Globus pallidus (tissue), 1 donor: Measurements from ENCODE around the gene MAPK1IP1L.
"Not testable (repeated sequence)": the region's sequence is repeated elsewhere in the genome, so short reads cannot be mapped to it uniquely, and the experiment has no call there.

Source experiments
- DNase-seq: peaks from one replicate; pipeline ENCODE4 v3.0.0-alpha.2; 2015; ENCODE audit warnings: low spot score

Gene MAPK1IP1L

GRCh38 chr14:55051423-55052268, at the start of gene MAPK1IP1L:
Gene MAPK1IP1L (plus strand): TSS chr14:55051647. CDS start chr14:55061684, 10,037 bp downstream.
- DNase-seq, result peak; percentile 87

- DNase-seq, result no peak
These were observed 46.4 kb upstream of the MAPK1IP1L start for GRCh38 chr14:55005071-55005470.

- no peak for DNase-seq
These were observed 36.4 kb upstream of the MAPK1IP1L start for GRCh38 chr14:55015006-55015405.

- no peak for DNase-seq
These were observed 31.4 kb upstream of the MAPK1IP1L start for GRCh38 chr14:55019968-55020554.

GRCh38 chr14:55024365-55024764, 27.1 kb upstream of the MAPK1IP1L start:
- DNase-seq, result not testable (repeated sequence)

- DNase-seq, result no peak
These were observed 25.5 kb upstream of the MAPK1IP1L start for GRCh38 chr14:55025948-55026347.

- no peak for DNase-seq
These were observed 25.0 kb upstream of the MAPK1IP1L start for GRCh38 chr14:55026441-55026792.

GRCh38 chr14:55026793-55027561, 24.5 kb upstream of the MAPK1IP1L start, which contains the start of the genes SOCS4 and WDHD1:
Gene SOCS4 (plus strand): TSS chr14:55027236. CDS start chr14:55043042, 15,806 bp downstream.
Gene WDHD1 (minus strand): TSS chr14:55027099. CDS start chr14:55026787, 312 bp downstream.
- DNase-seq, result peak; percentile 92

- no peak for DNase-seq
These were observed 23.4 kb upstream of the MAPK1IP1L start for GRCh38 chr14:55028066-55028465.

- no peak for DNase-seq
These were observed 23.0 kb upstream of the MAPK1IP1L start for GRCh38 chr14:55028476-55028875.

- no peak for DNase-seq
These were observed 20.3 kb upstream of the MAPK1IP1L start for GRCh38 chr14:55031190-55031589.

GRCh38 chr14:55037995-55038394, 13.5 kb upstream of the MAPK1IP1L start:
- not testable (repeated sequence) for DNase-seq

GRCh38 chr14:55038708-55039107, 12.7 kb upstream of the MAPK1IP1L start:
- DNase-seq, result no peak

GRCh38 chr14:55043528-55043927, 7.9 kb upstream of the MAPK1IP1L start:
- no peak for DNase-seq

- no peak for DNase-seq
These were observed 6.4 kb upstream of the MAPK1IP1L start for GRCh38 chr14:55045087-55045486.

GRCh38 chr14:55047301-55048053, 4.0 kb upstream of the MAPK1IP1L start:
- DNase-seq, result no peak

GRCh38 chr14:55048900-55049436, 2.5 kb upstream of the MAPK1IP1L start:
- no peak for DNase-seq

GRCh38 chr14:55051165-55051422, 353 bp upstream of the MAPK1IP1L start:
- DNase-seq, result no peak

GRCh38 chr14:55052269-55052930, 953 bp downstream of the MAPK1IP1L start:
- DNase-seq, result peak; percentile 14

- DNase-seq, result no peak
These were observed 1.6 kb downstream of the MAPK1IP1L start for GRCh38 chr14:55053018-55053417.

GRCh38 chr14:55053500-55053899, 2.1 kb downstream of the MAPK1IP1L start:
- no peak for DNase-seq
